Muscle of arm (tissue), 12 donors: ENCODE data around the gene RUNDC3A. TPM values are rescaled to one million over a fixed set of nuclear protein-coding genes. Genes with fewer than 3 reads are reported as not detected.
"Not testable (repeated sequence)": the region's sequence is repeated elsewhere in the genome, so short reads cannot be mapped to it uniquely, and the experiment has no call there.

ENCODE experiments used
- DNase-seq: peaks from one replicate; pipeline ENCODE4 v3.0.0-alpha.2; 2013
- polyA plus RNA-seq, 12 donors: library from polyadenylated mRNA; unstranded; fragments of 120-200 nt; gene quantifications; one replicate each; pipeline ENCODE4 v1.2.1, GENCODE V29; 2013; ENCODE audit not compliant: insufficient read length in 12 of 12

RUNDC3A gene
- polyA plus RNA-seq, 12 donors = 0.72 to 14.2 (median 1.7) TPM; not detected in 2

DNA sequence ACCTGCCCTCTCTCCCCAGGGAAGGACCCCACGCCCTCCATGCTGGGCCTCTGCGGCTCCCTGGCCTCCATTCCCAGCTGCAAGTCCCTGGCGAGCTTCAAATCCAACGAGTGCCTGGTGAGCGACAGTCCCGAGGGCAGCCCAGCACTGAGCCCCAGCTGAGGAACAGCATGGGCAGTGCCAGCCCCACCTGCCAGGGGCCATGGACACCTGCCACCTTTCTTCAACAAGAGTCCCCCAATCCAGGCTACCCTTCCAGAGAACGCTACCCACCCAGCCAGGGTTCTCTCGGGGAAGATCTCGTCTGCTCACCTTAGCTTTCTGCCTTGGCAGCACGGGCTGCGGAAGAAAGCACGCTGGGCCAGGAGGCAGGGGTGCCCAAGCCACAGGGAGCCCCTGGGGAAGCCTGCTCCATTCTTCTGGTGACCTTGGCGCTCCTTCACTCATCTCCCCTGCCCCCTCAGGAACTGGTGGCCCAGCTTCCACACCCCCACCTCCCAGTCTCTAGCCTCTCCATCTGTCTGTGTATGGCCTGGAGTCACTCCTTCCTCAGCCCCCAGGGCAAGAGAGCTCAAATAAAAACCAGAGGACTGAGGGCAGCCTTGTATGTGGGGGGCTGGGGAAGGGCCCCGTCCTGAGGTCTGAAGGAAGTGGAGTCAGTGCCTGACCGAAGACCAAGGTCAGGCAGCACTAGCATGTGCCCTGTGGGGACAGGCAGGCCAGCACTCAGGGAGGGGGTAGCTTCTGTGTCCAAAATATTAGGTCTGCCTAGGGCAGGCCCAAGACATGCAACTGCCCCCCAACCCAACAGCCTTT is 9.9 kb downstream of the RUNDC3A start:
- DNase-seq = no peak

DNA sequence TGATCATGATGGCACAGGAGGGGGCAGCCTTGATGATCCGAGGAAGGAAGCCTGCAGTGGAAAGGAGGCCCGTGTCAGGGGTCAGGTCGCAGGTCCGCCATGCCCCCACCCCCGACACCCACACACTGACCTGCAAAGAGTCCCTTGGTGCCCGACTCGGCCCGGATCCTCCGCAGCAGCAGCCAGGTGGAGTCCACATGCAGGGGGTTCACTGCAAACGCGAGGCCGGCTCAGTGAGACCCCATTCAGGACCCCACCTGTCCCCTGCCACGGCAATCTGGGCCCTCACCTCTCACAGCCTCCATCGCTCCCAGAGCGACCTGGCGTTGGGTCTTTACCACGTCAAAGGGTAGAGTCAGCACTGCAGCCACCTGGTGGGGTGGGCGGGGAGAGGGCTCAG is 11.7 kb downstream of the RUNDC3A start:
- DNase-seq = no peak

DNA sequence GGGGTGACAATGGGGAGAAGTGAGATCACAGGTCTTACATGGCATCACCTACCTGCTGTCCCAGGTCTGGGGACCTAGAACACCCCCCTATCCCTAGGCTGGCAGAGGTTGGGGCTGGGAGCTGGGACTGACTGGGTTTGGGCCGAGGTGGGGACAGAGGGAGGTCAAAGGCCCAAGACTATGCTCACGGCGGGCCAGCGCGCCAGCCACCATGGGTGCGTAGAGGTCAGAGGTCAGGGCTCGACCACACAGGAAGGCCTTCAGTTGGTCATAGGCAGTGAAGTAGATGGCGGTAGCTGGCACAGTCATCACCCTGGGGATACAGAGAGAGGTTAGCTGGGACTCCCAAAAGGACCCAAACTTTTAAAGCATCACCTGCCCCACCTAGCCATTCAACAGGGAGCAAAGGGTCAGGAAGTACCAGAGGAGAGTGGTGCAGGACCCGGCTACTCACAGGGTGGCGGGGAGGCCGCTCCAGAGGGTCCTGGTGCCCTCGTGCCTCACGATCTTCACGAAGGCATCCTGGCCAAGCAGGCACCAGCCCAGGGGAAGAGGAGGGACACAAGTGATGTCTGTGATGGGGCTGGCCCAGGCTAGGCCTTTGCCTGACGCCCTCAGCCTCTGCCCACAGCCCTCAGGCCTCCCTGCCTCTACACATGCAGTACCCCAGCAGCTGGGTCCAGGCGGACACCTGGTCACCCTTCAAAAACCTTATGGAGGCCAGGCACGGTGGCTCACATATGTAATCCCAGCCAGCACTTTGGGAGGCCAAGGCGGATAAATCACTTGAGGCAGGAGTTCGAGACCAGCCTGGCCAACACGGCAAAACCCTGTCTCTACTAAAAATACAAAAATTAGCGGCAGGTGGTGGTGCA is 13.1 kb downstream of the RUNDC3A start:
- no peak for DNase-seq

DNA sequence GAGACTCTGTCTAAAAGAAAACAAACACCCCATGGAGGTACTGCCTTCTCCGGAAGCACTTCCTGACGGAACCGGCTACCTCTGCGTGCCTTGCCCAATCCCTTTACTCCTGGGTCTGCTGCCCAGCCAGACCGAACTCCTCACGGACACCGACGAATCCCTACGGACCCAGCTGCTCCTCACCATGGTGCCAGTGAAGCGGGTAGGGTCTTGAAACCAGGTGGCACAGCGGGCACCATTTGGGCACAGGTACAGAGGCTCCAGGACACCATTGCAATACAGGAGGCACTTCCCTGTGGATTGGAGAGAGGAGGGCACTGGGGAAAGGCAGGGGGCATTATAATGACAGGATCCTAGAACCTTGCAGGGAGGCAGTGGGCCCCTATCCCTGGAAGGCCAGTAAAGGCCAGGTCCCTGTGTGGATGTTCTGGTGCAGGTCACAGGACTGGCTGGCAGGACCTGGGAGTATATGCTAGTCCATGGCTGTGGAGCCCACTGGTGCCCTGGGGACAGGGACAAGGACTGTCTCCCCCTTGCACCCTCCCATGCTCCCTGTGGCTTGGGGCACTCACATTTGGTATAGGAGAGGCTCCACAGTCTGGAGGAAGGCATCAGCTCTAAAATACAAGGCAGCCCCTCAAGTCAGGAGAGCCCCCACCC is 14.0 kb downstream of the RUNDC3A start:
- DNase-seq = no peak

DNA sequence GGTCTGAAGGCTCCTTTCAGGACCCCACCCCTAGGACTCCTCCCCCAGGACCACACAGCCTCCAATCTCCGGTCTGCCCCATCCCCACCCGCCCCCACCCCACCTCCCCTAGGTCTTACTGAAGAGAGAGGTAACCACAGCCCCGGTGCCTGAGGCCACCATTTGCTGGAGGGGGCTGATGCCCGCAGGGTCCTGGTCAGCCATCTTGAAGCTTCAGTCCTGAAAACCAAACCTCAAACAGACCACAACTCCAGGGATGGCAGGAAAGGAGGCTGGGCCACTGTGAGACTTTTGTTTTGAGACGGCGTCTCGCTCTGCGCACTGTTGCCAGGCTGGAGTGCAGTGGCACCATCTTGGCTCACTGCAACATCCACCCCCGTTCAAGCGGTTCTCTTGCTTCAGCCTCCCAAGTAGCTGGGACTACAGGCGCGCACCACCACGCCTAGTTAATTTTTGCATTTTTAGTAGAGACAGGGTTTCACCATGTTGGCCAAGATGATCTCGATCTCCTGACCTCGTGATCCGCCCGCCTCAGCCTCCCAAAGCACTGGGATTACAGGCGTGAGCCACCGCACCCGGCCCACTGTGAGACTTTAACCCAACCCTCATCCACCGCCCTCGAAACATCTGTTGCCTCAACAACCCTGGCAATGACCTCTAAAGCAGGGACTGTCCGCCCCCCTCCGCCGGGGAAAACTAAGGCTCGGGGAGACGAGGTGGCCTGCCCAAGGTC is 15.1 kb downstream of the RUNDC3A start:
- no peak for DNase-seq

DNA sequence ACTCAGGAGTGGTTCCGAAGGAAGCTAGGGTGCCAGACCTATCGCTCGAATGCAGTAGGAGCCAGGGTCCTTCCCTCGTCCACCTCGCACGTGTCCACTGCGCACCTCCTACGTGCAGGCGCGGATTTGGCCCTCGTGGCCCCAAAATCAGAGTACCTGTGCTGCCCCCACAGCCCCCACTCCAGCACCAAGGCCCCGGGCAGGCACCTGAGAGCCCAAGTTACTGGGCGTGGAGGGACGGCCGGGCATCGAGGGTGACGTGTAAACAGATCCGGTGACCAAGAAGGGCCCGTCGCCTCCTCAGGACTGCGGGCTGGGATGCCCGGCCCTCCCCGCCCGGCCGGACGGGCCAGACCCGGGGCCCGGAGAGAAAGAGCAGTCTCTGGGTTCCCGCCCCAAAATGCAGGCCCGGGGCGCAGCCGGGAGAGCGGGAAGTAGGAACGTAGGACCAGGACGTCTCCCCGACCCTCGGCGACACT is 15.7 kb downstream of the RUNDC3A start:
- no peak for DNase-seq

DNA sequence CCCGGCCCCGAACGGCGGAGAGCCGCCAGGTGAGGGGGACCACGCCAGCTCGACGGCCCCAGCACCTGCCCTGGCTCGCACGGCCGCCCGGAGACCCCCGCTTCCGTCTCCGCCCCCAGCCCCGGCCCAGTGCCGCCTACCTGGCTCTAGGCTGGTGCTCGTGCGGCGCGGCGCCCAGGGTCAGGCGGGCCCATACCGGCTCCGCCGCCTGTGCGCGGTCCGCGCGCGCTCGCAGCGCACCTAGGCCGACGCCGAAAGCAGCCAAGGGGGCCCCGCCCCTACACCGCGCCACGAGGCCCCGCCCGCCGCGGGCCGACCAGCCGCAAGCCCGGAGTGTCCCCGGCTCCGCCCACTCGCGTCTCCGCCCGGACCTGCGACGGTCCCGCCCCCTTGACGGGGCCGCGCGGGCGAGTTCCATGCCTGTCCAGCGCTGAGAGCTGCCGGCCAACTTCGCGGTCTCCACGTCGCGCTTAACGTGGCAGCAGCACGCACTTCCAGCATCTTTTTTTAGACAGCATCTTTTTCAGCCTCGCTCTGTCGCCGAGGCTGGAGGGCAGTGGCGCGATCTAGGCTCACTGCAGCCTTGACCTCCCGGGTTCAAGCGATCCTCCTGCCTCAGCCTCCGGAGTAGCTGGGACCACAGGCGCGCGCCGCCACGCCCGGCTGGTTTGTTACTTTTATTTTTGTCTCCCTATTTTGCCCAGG is 16.3 kb downstream of the RUNDC3A start, which contains the start of gene SLC25A39:
SLC25A39 (minus strand) TSS at position 253 of the 705 bp plus-strand sequence. CDS start 1,261 bp downstream, outside the sequence.
- peak; percentile 94 for DNase-seq

DNA sequence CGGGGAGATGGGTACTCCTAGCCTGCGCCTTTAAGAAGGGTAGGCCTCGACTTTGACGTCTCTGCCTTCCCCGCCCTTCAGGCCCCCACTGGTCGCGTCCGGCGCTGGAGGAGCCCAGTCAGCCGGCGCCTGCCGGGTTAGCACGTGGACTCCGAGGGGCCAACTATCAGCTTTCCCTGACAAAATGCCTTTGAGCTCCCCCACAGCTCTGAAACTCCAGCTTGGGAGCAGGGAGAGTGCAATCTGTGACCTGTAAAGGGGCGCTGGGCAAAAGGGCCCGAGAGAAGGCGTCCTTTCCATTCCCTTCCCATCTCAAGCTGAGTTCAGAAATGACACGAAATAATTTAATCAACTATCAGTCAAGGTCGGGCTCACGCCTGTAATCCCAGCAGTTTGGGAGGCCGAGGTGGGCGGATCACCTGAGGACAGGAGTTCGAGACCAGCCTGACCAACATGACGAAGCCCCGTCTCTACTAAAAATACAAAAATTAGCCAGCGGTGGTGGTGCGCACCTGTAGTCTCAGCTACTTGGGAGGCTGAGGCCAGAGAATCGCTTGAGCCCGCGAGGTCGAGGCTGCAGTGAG is 18.6 kb downstream of the RUNDC3A start:
- peak; percentile 96 for DNase-seq

DNA sequence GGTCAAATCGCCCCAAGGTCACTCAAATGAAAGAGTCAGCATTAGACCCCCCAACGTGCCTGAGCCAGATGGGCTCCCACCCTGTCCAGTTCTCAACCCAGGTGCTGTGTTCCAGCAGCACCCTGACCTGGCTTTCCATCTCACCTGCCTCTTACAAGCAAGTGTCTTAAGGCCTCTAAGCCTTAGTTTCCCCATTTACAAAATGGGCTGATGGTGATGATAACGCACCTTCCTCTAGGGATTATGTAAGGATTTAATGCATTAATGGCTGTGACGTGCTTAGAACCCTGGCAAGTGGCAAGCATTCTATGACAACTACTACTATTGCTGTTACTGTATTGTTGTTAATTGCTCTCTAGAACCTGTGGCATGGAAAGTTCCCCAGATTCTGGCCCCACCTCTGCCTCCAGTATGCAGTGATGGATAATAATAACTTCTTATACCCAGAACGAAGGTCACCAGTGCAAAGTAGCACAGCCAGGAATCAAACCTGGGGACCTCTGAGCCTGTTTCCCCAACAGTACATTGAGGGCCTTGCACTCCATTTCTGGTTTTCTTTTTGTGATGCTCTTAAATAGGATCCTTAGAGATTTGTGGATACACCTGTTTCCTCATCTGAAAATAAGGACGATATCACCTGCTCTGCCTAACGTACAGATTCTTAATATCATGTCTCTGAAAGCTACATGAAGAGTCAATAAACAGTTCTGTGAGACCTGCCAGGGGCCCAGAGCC is 19.5 kb downstream of the RUNDC3A start:
- no peak for DNase-seq

DNA sequence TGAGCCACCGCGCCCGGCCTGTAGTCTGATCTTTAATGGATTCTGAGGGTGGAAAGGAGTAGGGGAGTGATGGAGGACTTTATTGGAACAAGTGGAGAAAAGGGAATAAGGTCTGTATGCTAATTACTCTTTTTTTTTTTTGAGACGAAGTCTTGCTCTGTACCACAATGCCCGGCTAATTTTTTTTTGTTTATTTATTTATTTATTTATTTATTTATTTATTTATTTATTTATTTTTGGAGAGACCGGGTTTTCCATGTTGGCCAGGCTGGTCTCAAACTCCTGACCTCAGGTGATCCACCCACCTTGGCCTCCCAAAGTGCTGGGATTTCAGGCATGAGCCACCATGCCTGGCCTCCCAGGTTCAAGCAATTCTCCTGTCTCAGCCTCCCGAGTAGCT is 21.1 kb downstream of the RUNDC3A start:
- not testable (repeated sequence) for DNase-seq

DNA sequence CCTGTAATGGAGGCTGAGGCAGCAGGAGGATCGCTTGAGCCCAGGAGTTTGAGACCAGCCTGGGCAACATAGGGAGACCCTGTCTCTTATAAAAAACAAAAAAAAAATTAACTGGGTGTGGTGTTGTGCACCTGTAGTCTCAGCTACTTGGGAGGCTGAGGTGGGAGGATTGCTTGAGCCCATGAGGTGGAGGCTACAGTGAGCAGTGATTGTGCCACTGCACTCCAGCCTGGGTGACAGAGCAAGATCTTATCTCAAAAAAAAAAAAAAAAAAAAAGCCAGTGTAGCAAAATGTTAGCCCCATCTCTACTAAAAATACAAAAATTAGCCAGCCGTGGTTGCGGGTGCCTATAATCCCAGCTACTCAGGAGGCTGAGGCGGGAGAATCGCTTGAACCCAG is 21.9 kb downstream of the RUNDC3A start:
- DNase-seq = not testable (repeated sequence)

DNA sequence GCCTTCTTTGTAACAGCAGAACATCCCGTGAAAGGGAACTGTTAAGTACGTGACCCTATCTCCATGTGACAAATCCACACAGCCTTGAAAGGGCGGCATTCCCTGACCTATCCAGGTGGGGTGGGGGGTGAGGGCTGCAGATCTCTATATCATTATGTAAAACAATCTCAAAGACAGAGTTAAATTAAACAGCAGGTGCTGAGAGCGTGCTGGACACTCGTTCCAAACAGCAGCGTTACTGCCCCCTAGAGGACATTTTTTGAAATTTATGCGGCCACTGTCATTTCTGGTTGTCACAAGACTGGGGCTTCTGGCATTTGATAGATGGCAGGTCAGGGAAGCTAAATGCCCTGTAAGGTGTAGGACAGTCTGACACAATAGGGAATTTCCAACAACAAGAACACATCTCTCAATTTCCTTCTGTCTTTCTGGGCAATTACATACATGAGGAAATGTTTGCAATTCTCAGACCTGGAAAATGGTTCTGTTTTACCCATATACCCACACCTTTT is 22.9 kb downstream of the RUNDC3A start:
- DNase-seq = peak; percentile 83

DNA sequence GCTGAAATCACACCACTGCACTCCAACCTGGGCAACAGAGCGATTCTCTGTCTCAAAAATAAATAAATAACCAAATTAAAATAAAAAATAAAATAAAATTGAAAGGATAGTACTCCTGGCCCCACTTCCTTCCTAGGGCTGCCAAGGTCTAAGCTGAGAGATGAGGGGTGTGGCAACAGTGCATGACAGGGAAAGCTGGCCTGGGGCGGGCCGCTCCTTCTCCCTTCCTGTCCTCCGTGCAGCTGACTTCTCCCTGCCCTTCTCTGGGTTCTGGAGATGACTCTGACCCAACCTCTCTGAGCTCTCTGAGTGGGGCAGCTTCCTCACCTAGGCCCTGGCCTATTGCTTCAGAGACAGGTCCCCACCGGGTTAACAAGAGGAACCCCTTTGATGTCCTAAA is 25.0 kb downstream of the RUNDC3A start:
- no peak for DNase-seq

DNA sequence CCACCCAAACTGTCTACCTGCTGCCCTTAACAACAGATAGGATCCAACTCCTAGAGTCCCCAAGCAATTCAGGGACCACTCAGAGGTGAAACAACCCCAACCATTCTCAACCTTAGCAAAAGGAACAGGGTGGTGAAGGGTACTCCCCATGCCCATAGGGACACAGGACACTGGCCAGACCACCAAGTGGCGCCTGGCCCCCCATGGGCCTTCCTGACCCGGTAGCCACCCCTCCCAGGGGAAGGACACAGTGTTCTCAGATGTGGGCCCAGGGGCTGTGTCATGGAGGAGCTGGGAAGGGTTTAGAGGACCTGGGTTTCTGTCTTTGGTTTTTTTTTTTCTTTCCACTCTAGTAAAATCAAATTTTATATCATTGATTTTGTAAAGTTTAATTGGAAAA is 25.9 kb downstream of the RUNDC3A start:
- DNase-seq = no peak

DNA sequence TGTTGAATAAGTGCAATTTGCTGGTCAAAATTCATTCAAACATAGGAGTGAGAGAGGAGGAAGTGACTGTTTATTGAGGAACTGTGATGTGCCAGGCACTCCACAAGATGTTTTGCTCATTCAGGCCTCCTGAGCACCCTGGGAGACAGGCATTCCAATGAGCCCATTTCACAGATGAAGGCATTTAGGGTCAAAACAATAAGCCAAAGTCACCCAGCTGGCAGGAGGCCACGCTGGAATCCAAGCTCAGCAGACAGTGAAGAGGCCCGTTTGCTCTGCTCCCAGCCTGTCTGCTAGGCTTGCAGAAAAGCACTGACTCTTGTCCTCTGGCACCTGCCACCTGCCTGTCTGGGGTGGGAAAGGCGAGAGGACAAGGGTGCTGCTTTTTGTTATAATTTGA is 26.3 kb downstream of the RUNDC3A start:
- no peak for DNase-seq

DNA sequence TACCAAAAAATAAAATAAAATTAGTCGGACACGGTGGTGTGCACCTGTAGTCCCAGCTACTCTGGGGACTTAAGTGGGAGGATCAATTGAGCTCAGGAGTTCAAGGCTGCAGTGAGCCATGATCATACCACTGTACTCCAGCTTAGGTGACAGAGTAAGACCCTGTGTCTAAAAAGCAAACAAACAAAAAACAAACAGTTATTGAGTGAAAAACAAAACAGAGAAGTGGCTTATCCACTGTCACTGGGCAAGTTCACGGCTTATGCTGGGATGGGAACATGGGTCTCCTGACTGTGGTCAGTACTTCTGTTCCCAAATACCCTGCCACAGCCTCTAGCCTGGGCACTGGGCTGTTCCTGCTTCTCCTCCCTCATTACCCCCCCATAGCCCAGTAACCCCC is 27.2 kb downstream of the RUNDC3A start:
- no peak for DNase-seq

DNA sequence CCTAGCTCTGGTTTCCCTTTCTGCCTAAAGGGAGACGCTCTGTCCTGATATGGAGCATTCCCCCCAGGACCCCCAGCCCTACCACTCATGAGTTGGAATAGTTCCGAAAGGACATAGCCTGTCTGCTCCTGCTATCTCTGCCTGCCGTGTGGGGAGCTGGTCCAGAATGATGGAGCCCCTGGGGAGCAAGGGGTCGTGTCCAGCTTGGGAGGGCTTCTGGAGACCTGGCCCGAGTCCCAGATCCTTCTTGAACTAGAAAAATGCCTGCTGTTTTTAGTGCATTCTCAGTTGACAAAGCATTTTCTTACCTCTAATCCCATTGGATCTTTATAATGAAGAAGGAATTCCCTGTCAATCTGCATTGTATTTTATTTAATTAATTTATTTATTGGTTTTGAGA is 27.6 kb downstream of the RUNDC3A start:
- no peak for DNase-seq

DNA sequence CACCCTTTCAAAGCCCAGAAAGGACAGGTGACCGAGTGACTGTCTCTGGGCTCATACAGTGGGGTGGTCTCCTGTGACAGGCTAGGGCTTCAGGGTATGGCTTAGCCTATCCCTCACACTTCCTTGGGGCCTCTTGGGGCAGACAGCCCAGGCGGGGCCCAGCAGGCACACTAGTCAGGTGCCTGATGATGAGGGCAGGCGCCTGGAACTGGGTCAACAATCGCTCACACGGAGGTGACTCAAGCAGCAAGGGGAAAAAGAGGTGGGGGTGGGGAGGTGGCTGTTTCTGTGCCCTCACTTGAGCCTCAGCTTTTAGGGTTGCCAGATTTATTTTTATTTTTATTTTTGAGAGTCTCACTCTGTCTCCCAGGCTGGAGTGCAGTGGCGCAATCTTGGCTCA is 30.3 kb downstream of the RUNDC3A start:
- DNase-seq = no peak

DNA sequence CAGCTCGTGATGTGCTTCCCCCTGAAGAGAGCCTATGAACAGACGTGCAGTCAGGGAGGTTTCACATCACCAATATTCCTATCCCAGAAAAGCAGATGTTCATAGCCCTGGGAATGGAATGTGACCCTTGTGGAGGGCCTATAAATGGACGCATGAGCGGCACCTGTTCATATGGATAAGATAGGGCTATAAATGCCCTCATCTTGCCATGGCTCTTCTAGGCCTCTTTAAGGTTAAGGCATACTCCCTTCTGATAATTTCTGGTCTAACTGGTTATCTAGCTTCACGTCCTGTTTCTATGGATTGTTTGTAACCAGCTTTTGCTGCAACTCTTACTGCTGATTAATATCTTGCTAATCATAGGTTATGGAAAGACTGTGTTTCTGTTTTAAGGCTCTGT is 32.2 kb downstream of the RUNDC3A start:
- not testable (repeated sequence) for DNase-seq
